Measurements from ENCODE around the gene RIC1. TPM values are rescaled to one million over a fixed set of nuclear protein-coding genes. Genes with fewer than 3 reads are reported as not detected.

Gene RIC1
- total and polyA plus RNA-seq, 9 of the 15 experiments (the other 6 are each of a cell fraction or from before 2014, with no cell fraction given): 3.2 to 25.8 (median 15.0) TPM

GRCh38 chr9:5695860-5696259 is 67.0 kb downstream of the RIC1 start:
- no peak overlapping the region for H3K27ac ChIP-seq (ENCODE audit: extremely low read depth, low read depth, low read length)
- H3K4me1 ChIP-seq (replicated peaks in 1 of 2; ENCODE audit: control insufficient read depth in 2 of 2, insufficient read depth in 2 of 2, low read length in 2 of 2): no peaks in the 10 kb centered on the region
- ChIA-PET CTCF (ENCODE audit: low intra/inter-chr PET ratio) (no interaction called here), POLR2A (no interaction called here)
- H3K9me1 ChIP-seq (ENCODE audit: control insufficient read depth, insufficient read depth, low read length): no peaks in the 10 kb centered on the region
- TF ChIP-seq GATAD2B (IDR thresholded peaks at IDR 0.05; ENCODE audit: borderline replicate concordance) (no peak), C11orf30 (IDR thresholded peaks at IDR 0.05; ENCODE audit: low read depth) (peak; percentile 43; the same call in 1 of the 2 replicates), ZFP91 (CRISPR knock-in tag; IDR thresholded peaks at IDR 0.05) (no peak), YY1 (IDR thresholded peaks at IDR 0.05; ENCODE audit: borderline replicate concordance in 1 of 3, control insufficient read depth in 1 of 3, extremely low read depth in 1 of 3, insufficient read depth in 3 of 3, insufficient read length in 1 of 3, insufficient replicate concordance in 2 of 3, low read depth in 1 of 3, low read length in 2 of 3) (no peak), PHF20 (IDR thresholded peaks at IDR 0.05; ENCODE audit: partially characterized antibody) (no peak), ZNF316 (IDR thresholded peaks at IDR 0.05) (peak; percentile 73), PHTF2 (CRISPR knock-in tag; IDR thresholded peaks at IDR 0.05) (no peak), CHCHD3 (CRISPR knock-in tag; IDR thresholded peaks at IDR 0.05) (no peak), RCOR1 (IDR thresholded peaks at IDR 0.05; ENCODE audit: borderline replicate concordance in 1 of 2, low read depth in 2 of 2, low read length in 2 of 2) (no peak), MAFF (IDR thresholded peaks at IDR 0.05; ENCODE audit: low read length) (peak; percentile 9; the same call in 1 of the 2 replicates)
- no peak overlapping the region for H2AFZ ChIP-seq (ENCODE audit: low read depth, low read length)
- no peak overlapping the region for H3K9ac ChIP-seq (ENCODE audit: insufficient read depth in 1 of 2, low read depth in 2 of 2, low read length in 2 of 2)
- no peaks in the 10 kb centered on the region for H3K79me2 ChIP-seq (ENCODE audit: control insufficient read depth, insufficient read depth, low read length)
- 77% methylated on average over 2 of the region's 2 CpGs for WGBS (ENCODE audit: insufficient coverage, low coverage, missing lambda C conversion rate)
- H3K27me3 ChIP-seq (ENCODE audit: control insufficient read depth in 2 of 2, insufficient read depth in 2 of 2, low read length in 2 of 2): no peaks in the 10 kb centered on the region
- DNase-seq (ENCODE audit: extremely low read depth in 1 of 4, low spot score in 3 of 4) (no peak), FAIRE-seq (no peak), ATAC-seq (no peak)
- in situ Hi-C loops (cut with MboI) (no loop called here), intact Hi-C loops (cut with micrococcal nuclease) (loop anchor here (5.0 kb wide), 1 partner anchor 64 kb away; no protein-coding TSS in a partner anchor)
- H3K4me2 ChIP-seq (ENCODE audit: insufficient read depth, low read length): no peak overlapping the region
- no peaks in the 10 kb centered on the region for H3K36me3 ChIP-seq (ENCODE audit: control insufficient read depth, insufficient read depth, low read length)
- H4K20me1 ChIP-seq (replicated peaks; ENCODE audit: control insufficient read depth, insufficient read depth, low read length): no peaks in the 10 kb centered on the region
- H3K9me3 ChIP-seq (replicated peaks; ENCODE audit: control insufficient read depth, insufficient read depth, low read depth, low read length): no peaks in the 10 kb centered on the region
- H3K4me3 ChIP-seq: no peak overlapping the region
- BruUV-seq (replicated peaks): no TSS peak
